ENCODE results near the gene PLXDC2. TPM values are rescaled to one million over a fixed set of nuclear protein-coding genes. Genes with fewer than 3 reads are reported as not detected.
A peak's percentile ranks its signal among the peaks of the same experiment; 100 is the strongest.

PLXDC2 gene
- total RNA-seq, 1 experiment from 2014 or later: 38.7 TPM

DNA sequence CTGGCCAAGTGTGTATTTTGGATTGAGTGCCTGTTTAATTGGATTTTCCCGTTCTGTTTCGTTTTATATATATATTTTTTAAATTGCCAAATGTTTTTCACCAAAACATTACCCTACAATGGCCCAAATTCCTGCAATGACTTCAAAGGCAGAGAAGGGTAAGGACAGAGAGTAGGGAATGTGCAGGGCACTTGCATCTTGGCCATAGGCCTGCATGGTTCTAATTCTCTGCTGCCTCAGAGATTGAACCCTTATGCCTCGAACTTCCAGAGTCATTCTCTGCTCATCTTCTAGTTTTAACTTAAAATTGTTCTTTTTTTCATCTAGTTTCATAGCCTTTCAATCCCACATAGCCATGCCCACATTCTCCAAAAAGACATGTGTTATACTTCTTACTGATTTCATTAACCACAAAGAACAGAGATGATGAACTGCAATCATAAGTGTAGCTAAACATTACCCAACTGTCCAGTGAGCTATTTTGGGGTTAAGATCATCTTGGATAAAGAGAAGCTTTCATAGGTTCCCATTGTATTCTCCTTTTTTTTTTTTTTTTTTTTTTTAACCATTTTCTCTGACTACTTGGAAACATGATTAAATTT is 177.6 kb downstream of the PLXDC2 start:
- H3K4me1 Mint-ChIP-seq: peaks cover 14 to 15% of the 10 kb centered on the region in 2 experiments

More for the DNA sequence above, 177.6 kb downstream of the PLXDC2 start:
- Histone ChIP-seq H4K8ac (replicated peaks; ENCODE audit: insufficient read length, low read depth, low read length) (no peak overlapping the region), H2BK5ac (ENCODE audit: insufficient read length, low read length) (no peak overlapping the region), H3K14ac (ENCODE audit: insufficient read depth, low read length) (no peak overlapping the region), H4K20me1 (ENCODE audit: control insufficient read depth, insufficient read depth, insufficient read length) (no peaks in the 10 kb centered on the region), H3K79me1 (ENCODE audit: insufficient read depth, low read depth, low read length, poor library complexity, severe bottlenecking) (no peaks in the 10 kb centered on the region), H3K9ac (ENCODE audit: extremely low read depth, insufficient read length, low read length) (no peak overlapping the region), H3K4ac (ENCODE audit: low read depth, low read length) (no peak overlapping the region), H2BK120ac (ENCODE audit: low read depth, low read length, poor library complexity, severe bottlenecking) (no peak overlapping the region), H3K18ac (ENCODE audit: insufficient read length, low read depth, low read length) (no peak overlapping the region), H3K23ac (ENCODE audit: insufficient read length, low read depth, low read length) (no peak overlapping the region), H3K4me1 (ENCODE audit: insufficient read depth, low read length) (peaks cover 2% of the 10 kb centered on the region; the same call in 1 of the 2 replicates), H3K27ac (ENCODE audit: insufficient read length, low read depth, low read length) (no peak overlapping the region), H4K91ac (ENCODE audit: insufficient read length, low read depth, low read length) (no peak overlapping the region), H2BK15ac (ENCODE audit: low read depth, low read length) (no peak overlapping the region), H3K4me2 (ENCODE audit: insufficient read depth, insufficient read length, low read length) (no peak overlapping the region), H2BK20ac (ENCODE audit: low read depth, low read length, poor library complexity, severe bottlenecking) (no peak overlapping the region), H3K23me2 (ENCODE audit: insufficient read length, low read depth, low read length, poor library complexity, severe bottlenecking) (no peaks in the 10 kb centered on the region), H2AK5ac (ENCODE audit: insufficient read length, low read length) (no peak overlapping the region), H3K79me2 (ENCODE audit: insufficient read depth, low read length) (peaks cover 3% of the 10 kb centered on the region; the same call in 1 of the 2 replicates), H3T11ph (ENCODE audit: low read length) (no peak overlapping the region), H2AFZ (ENCODE audit: low read length) (no peak overlapping the region), H4K5ac (ENCODE audit: insufficient read length, low read depth, low read length) (no peak overlapping the region), H2BK12ac (ENCODE audit: insufficient read length, low read depth, low read length) (no peak overlapping the region), H3K56ac (ENCODE audit: insufficient read length, low read depth, low read length) (no peak overlapping the region), H3K27me3 (ENCODE audit: insufficient read depth, low read length) (no peaks in the 10 kb centered on the region), H3K9me3 (ENCODE audit: control insufficient read depth, low read depth, low read length) (no peaks in the 10 kb centered on the region)
- Mint-ChIP-seq H3K9me3 (peaks cover 8% of the 10 kb centered on the region in 2 experiments; a peak in 4 of 5 replicates), H3K27me3 (ENCODE audit: low read depth) (no peaks in the 10 kb centered on the region), H3K27ac (peak overlapping the region in 1 of 3 experiments; percentile 26; a peak in 1 of 7 replicates), H3K36me3 (ENCODE audit: insufficient read depth in 1 of 3, low read depth in 3 of 3) (peaks cover 3 to 15% (median 7%) of the 10 kb centered on the region in 3 experiments), H3K4me3 (no peak overlapping the region)
- TF ChIP-seq, protein P1, sequence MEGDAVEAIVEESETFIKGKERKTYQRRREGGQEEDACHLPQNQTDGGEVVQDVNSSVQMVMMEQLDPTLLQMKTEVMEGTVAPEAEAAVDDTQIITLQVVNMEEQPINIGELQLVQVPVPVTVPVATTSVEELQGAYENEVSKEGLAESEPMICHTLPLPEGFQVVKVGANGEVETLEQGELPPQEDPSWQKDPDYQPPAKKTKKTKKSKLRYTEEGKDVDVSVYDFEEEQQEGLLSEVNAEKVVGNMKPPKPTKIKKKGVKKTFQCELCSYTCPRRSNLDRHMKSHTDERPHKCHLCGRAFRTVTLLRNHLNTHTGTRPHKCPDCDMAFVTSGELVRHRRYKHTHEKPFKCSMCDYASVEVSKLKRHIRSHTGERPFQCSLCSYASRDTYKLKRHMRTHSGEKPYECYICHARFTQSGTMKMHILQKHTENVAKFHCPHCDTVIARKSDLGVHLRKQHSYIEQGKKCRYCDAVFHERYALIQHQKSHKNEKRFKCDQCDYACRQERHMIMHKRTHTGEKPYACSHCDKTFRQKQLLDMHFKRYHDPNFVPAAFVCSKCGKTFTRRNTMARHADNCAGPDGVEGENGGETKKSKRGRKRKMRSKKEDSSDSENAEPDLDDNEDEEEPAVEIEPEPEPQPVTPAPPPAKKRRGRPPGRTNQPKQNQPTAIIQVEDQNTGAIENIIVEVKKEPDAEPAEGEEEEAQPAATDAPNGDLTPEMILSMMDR (conservative IDR thresholded peaks at IDR 0.05): no peak
- no peak for DNase-seq
- WGBS (ENCODE audit: extremely low coverage, insufficient read length, low lambda C conversion rate): no CpG with 5 or more reads among the region's 3 CpGs

Measured in H9 (cell line).